SIG-M5 treated with dmso at 0.1 percent for 504 hours (cell line): Measurements from ENCODE around the gene TKT.

Experiments
- DNase-seq: peaks from one replicate; lab custom pipeline; 2025; ENCODE audit not compliant: unreplicated experiment; lab: John Stamatoyannopoulos, UW

TKT gene

GRCh38 chr3:53240989-53241972 is 14.5 kb downstream of the TKT start:
- no peak for DNase-seq

- no peak for DNase-seq
Observed at GRCh38 chr3:53239800-53240199, 16.0 kb downstream of the TKT start.

GRCh38 chr3:53238886-53239285 is 16.9 kb downstream of the TKT start:
- no peak for DNase-seq

GRCh38 chr3:53238051-53238850 is 17.6 kb downstream of the TKT start:
- no peak for DNase-seq

GRCh38 chr3:53236112-53236841 is 19.5 kb downstream of the TKT start:
- peak; percentile 30 for DNase-seq

- no peak for DNase-seq
Observed at GRCh38 chr3:53235545-53235944, 20.3 kb downstream of the TKT start.

- DNase-seq = no peak
Observed at GRCh38 chr3:53234841-53235232, 21.0 kb downstream of the TKT start.

GRCh38 chr3:53234130-53234840 is 21.5 kb downstream of the TKT start:
- DNase-seq = no peak

- no peak for DNase-seq
Observed at GRCh38 chr3:53232641-53233377, 23.0 kb downstream of the TKT start.

GRCh38 chr3:53231532-53232511 is 24.0 kb downstream of the TKT start:
- DNase-seq = no peak

GRCh38 chr3:53230789-53231188 is 25.0 kb downstream of the TKT start:
- DNase-seq = no peak

GRCh38 chr3:53230041-53230621 is 25.7 kb downstream of the TKT start:
- DNase-seq = no peak

GRCh38 chr3:53229606-53230005 is 26.2 kb downstream of the TKT start:
- DNase-seq = no peak

- DNase-seq = no peak
Observed at GRCh38 chr3:53229171-53229570, 26.7 kb downstream of the TKT start.

GRCh38 chr3:53227993-53228885 is 27.6 kb downstream of the TKT start:
- no peak for DNase-seq

GRCh38 chr3:53226841-53227407 is 28.9 kb downstream of the TKT start:
- DNase-seq = no peak
